Ectodermal cell (in vitro differentiated cells): ENCODE data around the gene EVL.

ENCODE experiments used
- H3K27ac ChIP-seq: 2 replicates; pipeline ENCODE4 v1.7.0; 2013; ENCODE audit warnings: mild to moderate bottlenecking, low read depth, low read length; ENCODE audit not compliant: insufficient read depth, poor library complexity, severe bottlenecking
- H3K27me3 ChIP-seq: 2 replicates; pipeline ENCODE4 v1.7.0; 2013; ENCODE audit warnings: mild to moderate bottlenecking, low read length; ENCODE audit not compliant: insufficient read depth, control insufficient read depth, poor library complexity, severe bottlenecking
- H3K36me3 ChIP-seq: one replicate; pipeline ENCODE4 v1.7.0; 2013; ENCODE audit warnings: low read length; ENCODE audit not compliant: control insufficient read depth, insufficient read depth
- H3K4me1 ChIP-seq: one replicate; pipeline ENCODE4 v1.7.0; 2013; ENCODE audit warnings: low read length; ENCODE audit not compliant: control insufficient read depth, insufficient read depth
- H3K4me3 ChIP-seq: 2 replicates; pipeline ENCODE4 v1.7.0; 2013; ENCODE audit warnings: low read depth, low read length, control low read depth; ENCODE audit not compliant: insufficient read depth
- H3K9me3 ChIP-seq: 2 replicates; pipeline ENCODE4 v1.7.0; 2013; ENCODE audit warnings: mild to moderate bottlenecking, low read length, moderate library complexity; ENCODE audit not compliant: control insufficient read depth
- WGBS, 2 experiments: methylation state at CpG; one replicate each; pipeline ENCODE4 v1.1.7; 2013; ENCODE audit warnings: missing lambda C conversion rate in 2 of 2; 5-methylcytosine and 5-hydroxymethylcytosine counted together

Gene EVL

GRCh38 chr14:100117633-100118395 is 52.6 kb downstream of the EVL start:
- H3K4me1 ChIP-seq = peaks cover 7% of the 10 kb centered on the region
- H3K36me3 ChIP-seq = no peaks in the 10 kb centered on the region
- H3K9me3 ChIP-seq = no peaks in the 10 kb centered on the region
- no peaks in the 10 kb centered on the region for H3K27me3 ChIP-seq
- WGBS, 2 experiments = 92 to 94% methylated on average over 14 of the region's 14 CpGs
- H3K27ac ChIP-seq = no peak overlapping the region
- H3K4me3 ChIP-seq = no peak overlapping the region

- no peak overlapping the region for H3K27ac ChIP-seq
- H3K4me1 ChIP-seq = peaks cover 7% of the 10 kb centered on the region
- no peaks in the 10 kb centered on the region for H3K36me3 ChIP-seq
- no peak overlapping the region for H3K4me3 ChIP-seq
- 90 to 95% methylated on average over 7 of the region's 7 CpGs for WGBS, 2 experiments
- H3K9me3 ChIP-seq = no peaks in the 10 kb centered on the region
- H3K27me3 ChIP-seq = no peaks in the 10 kb centered on the region
Observed at GRCh38 chr14:100118396-100119011, 53.3 kb downstream of the EVL start.

- peaks cover under 1% of the 10 kb centered on the region for H3K36me3 ChIP-seq
- H3K4me1 ChIP-seq = peaks cover 7% of the 10 kb centered on the region
- WGBS, 2 experiments = 95% methylated on average over 8 of the region's 8 CpGs
- H3K27ac ChIP-seq = no peak overlapping the region
- H3K9me3 ChIP-seq = no peaks in the 10 kb centered on the region
- no peaks in the 10 kb centered on the region for H3K27me3 ChIP-seq
- H3K4me3 ChIP-seq = no peak overlapping the region
Observed at GRCh38 chr14:100119251-100119650, 54.0 kb downstream of the EVL start.

GRCh38 chr14:100120522-100121269 is 55.5 kb downstream of the EVL start:
- peaks cover 4% of the 10 kb centered on the region for H3K36me3 ChIP-seq
- H3K9me3 ChIP-seq = no peaks in the 10 kb centered on the region
- WGBS, 2 experiments = 94 to 95% methylated on average over 18 of the region's 18 CpGs
- H3K4me1 ChIP-seq = peaks cover 2% of the 10 kb centered on the region
- no peak overlapping the region for H3K27ac ChIP-seq
- no peaks in the 10 kb centered on the region for H3K27me3 ChIP-seq
- no peak overlapping the region for H3K4me3 ChIP-seq

- Histone ChIP-seq H3K9me3 (no peaks in the 10 kb centered on the region), H3K27me3 (no peaks in the 10 kb centered on the region), H3K36me3 (peaks cover 7% of the 10 kb centered on the region), H3K4me1 (no peaks in the 10 kb centered on the region), H3K4me3 (no peak overlapping the region), H3K27ac (no peak overlapping the region)
- 91 to 94% methylated on average over 14 of the region's 14 CpGs for WGBS, 2 experiments
Observed at GRCh38 chr14:100121643-100122480, 56.6 kb downstream of the EVL start.

GRCh38 chr14:100122481-100123223 is 57.4 kb downstream of the EVL start:
- H3K9me3 ChIP-seq = no peaks in the 10 kb centered on the region
- WGBS, 2 experiments = 92 to 94% methylated on average over 8 of the region's 8 CpGs
- H3K27me3 ChIP-seq = no peaks in the 10 kb centered on the region
- H3K27ac ChIP-seq = no peak overlapping the region
- H3K36me3 ChIP-seq = peaks cover 7% of the 10 kb centered on the region
- no peak overlapping the region for H3K4me3 ChIP-seq
- no peaks in the 10 kb centered on the region for H3K4me1 ChIP-seq

GRCh38 chr14:100123618-100124017 is 58.4 kb downstream of the EVL start:
- 91 to 95% methylated on average over 10 of the region's 10 CpGs for WGBS, 2 experiments

GRCh38 chr14:100124551-100125088 is 59.4 kb downstream of the EVL start:
- no peaks in the 10 kb centered on the region for H3K27me3 ChIP-seq
- 90 to 92% methylated on average over 20 of the region's 20 CpGs for WGBS, 2 experiments
- H3K4me1 ChIP-seq = no peaks in the 10 kb centered on the region
- H3K36me3 ChIP-seq = peaks cover 7% of the 10 kb centered on the region
- H3K27ac ChIP-seq = no peak overlapping the region
- no peaks in the 10 kb centered on the region for H3K9me3 ChIP-seq
- no peak overlapping the region for H3K4me3 ChIP-seq

More at GRCh38 chr14:100123618-100124017, 58.4 kb downstream of the EVL start:
- Histone ChIP-seq H3K9me3 (no peaks in the 10 kb centered on the region), H3K4me3 (no peak overlapping the region), H3K36me3 (peaks cover 7% of the 10 kb centered on the region), H3K27me3 (no peaks in the 10 kb centered on the region), H3K4me1 (no peaks in the 10 kb centered on the region), H3K27ac (no peak overlapping the region)

- peaks cover 7% of the 10 kb centered on the region for H3K36me3 ChIP-seq
- WGBS, 2 experiments = 91 to 92% methylated on average over 13 of the region's 13 CpGs
- no peaks in the 10 kb centered on the region for H3K27me3 ChIP-seq
- no peaks in the 10 kb centered on the region for H3K4me1 ChIP-seq
- H3K9me3 ChIP-seq = no peaks in the 10 kb centered on the region
- H3K4me3 ChIP-seq = no peak overlapping the region
- H3K27ac ChIP-seq = no peak overlapping the region
Observed at GRCh38 chr14:100126401-100126800, 61.2 kb downstream of the EVL start.
